SKM-1 (cell line): ENCODE measurements around the gene FRAT2.
"Not testable (repeated sequence)": the region's sequence is repeated elsewhere in the genome, so short reads cannot be mapped to it uniquely, and the experiment has no call there.

Experiments used
- DNase-seq: peaks from one replicate; lab custom pipeline; 2025; ENCODE audit not compliant: unreplicated experiment; lab: John Stamatoyannopoulos, UW

The FRAT2 gene

GRCh38 chr10:97356918-97357317 is 22.4 kb upstream of the FRAT2 start:
- no peak for DNase-seq

DNA sequence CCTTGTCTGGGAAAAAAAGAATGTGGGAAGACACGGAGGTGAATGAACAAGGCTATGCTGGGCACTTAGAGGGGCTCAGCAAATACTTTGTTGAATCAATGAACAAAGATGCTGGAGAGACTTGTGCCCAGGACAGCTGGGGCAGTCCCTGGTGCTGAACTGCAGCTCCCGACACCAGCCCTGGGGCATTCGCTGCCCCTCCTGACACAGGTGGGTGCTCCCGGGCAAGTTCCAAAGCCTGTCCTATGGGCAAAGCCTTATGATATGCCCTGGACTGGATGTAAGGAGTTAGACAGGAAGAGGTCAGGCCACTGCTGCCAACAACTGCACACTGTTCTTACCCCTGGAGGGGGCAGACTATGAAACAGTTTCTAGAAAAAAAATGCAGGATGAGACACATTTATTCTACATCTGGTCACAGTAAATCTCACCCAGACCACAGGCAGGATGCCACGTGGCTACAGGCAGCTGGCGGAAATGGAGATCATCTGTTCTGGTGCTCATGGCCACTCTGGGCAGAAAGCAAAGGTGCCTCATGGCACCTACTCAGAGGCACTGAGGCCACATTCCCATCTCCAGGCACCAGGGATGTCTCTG is 21.9 kb upstream of the FRAT2 start:
- no peak for DNase-seq

DNA sequence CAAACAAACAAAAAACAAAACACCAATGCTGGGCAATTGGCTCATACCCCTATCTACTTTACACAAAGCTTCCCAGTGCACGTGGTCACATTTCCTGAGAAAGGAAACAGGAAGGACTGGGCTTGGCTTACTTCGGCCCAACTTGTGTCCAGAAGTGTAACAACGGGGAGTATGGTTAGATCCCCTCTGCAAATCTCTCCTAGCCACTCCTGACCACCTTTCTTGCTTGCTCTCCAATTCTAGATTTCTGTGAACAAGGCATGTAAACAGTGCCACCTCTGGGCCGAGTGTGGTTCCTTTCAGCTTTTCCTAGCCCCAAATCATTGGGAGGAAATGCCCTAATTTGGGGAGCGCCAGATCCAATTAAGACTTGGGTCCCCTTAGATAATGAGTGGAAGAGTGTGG is 21.0 kb upstream of the FRAT2 start:
- DNase-seq = no peak

DNA sequence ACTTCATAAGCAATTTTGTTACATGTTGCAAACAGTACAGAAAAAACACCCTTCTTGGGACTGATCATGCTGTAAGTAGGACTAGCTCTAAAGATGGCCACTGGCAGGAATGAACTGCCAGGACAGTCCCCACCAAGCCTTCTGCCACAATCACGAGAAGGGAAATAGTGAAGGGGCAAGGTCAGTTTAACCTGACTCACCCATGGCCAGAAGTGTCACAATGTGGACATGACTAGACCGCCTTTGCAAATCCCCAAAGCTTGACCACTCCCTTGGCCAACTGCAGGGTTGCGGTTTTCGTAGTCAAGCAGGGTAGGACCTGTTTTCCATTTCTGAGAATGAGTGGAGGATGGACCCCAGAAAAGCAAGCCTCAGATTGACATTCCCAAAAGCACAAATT is 19.4 kb upstream of the FRAT2 start:
- DNase-seq = peak; percentile 53

DNA sequence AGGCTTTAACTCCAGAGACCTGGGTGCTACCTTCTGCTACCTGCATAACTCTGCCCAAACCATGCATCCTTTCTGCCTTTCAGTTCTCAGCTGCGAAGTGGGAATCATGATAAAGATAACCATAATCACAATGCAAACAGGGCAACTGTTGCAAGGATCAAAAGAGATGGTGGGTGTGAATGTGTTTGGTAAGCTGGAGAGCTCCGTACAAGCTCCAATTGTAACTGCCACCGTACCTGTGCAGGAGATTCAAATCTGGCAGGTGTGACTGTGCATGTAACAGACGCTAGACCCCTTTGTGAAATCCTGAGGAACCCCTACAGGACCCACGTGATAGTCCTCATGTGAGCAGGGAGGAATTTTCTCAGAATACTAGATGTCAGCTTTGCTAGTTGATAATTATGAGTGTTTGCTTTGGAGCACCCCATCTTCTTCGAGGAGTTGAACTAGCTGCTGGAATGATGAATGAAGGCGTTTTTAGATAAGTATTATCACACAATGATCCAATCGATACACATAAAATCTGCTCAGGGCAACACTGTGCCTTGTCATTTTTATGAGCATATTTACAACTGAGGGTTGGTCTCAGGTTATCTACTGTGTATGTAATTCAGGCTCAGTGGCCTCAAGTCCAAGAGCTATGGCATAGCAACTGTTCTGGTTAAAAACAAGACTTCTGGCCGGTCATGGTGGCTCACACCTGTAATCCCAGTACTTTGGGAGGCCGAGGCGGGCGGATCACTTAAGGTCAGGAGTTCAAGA is 15.4 kb upstream of the FRAT2 start:
- no peak for DNase-seq

DNA sequence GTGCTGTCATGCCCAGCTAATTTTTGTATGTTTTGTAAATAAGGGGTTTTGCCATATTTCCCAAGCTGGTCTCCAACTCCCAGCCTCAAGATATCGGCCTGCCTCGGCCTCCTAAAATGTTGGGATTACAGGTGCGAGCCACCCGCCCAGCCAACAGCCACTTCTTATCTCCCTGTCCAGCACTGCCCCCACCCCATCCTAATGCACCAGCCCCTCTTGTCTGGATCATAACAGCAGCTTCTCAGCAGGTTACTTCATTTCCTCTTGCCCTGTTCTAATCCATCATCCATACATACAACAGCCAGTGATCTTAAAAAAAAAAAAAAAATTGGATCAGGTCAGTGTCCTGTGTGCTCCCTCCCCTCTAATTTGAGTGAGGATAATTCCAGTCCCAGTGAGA is 12.8 kb upstream of the FRAT2 start:
- no peak for DNase-seq

- not testable (repeated sequence) for DNase-seq
Measured at GRCh38 chr10:97343664-97344063, 9.1 kb upstream of the FRAT2 start.

DNA sequence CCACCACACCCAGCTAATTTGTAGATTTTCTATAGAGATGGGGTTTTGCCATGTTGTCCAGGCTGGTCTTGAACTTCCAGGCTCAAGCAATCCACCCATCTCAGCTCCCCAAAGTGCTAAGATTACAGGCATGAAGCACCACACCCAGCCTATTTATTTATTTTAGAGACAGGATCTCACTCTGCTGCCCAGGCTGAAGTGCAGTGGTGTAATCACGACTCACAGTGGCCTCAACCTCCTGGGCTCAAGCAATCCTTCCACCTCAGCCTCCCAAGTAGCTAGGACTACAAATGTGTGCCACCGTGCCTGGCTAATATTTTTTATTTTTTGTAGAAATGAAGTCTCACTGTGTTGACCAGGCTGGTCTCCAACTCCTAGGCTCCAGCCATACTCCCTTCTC is 6.9 kb upstream of the FRAT2 start:
- no peak for DNase-seq

GRCh38 chr10:97338041-97338440 is 3.5 kb upstream of the FRAT2 start:
- DNase-seq = no peak

DNA sequence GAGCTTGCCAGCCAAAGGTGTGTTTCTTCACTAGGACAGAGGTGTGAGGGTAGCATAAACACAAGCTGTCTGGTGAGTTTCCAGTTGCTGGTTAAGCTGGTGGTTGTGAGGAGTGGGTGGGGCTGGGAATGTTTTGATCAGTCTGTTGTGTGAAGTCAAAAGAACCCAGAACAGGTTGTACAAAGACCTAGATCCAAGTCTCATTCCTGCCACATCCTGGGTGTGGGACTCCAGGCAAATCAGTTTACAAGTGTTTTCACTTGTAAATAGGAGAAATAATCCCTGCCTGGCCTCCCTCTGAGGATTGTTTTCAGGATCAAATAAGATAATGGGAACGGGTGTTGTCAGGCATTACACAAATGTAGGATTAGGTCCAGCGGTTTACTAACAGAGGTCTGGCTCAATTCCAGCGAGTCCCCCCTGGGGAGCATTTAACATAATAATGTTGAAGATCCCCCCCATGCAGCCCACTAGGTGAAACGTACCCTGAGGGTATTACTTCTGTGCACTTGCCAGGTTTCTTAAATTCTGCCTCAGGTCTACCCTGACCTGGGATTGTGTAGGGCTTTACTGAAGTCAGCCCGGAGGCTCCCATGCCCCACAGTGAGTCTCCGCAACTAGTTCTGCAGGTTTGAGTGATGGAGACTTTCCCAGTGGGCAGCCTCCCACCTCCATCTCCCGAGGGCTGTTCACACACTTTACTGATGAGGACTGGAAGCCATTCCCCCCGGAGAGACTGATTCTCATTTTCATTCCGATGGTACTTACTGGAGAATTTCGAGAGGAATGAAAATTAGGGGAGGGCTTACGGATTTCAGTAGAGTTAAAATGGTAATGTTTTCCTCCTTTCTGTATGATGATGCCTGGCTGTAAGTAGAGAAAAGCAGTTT is 2.7 kb upstream of the FRAT2 start:
- DNase-seq = no peak

DNA sequence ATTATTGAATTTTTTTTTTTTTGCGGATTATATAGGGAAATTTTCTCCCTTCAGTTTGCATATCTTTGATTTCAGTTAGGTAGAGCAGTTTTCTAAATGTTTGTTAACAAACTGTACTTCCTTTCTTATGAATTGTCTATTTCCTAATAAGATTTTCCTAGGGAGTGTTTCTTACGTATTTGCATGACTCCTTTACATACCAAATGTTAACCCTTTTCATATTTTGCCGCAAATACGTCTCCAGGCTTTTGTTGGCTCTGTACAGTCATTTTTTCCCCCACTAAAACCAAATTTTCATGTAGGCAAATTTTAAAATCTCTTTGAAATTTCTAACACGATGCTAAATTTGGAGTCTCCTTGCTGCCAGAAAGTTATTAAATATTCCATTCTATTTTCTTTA is 1.9 kb upstream of the FRAT2 start:
- DNase-seq = no peak

DNA sequence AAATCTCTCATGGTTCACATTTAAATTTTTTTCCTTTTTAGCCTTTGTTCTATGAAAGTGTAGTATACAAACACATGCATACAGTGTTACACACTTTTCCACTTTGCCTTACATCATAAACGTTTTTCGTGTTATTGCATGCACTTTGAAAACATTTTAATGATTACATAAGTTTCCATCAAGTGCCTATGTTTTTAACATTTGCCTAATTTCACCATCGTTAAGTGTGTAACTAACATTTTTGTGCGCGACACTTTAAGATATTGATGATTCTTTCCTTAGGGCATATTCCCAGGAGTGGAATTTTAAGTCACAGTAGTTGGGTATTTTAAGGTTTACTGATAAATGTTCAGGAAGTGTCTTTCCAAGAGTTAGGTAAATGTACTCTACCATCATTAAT is 1.5 kb upstream of the FRAT2 start:
- no peak for DNase-seq

GRCh38 chr10:97335188-97335619 is 675 bp upstream of the FRAT2 start:
- DNase-seq = no peak

GRCh38 chr10:97333601-97334369 is 744 bp downstream of the FRAT2 start:
- peak; percentile 9 for DNase-seq

- DNase-seq = no peak
Measured at GRCh38 chr10:97333351-97333600, 1.3 kb downstream of the FRAT2 start.

DNA sequence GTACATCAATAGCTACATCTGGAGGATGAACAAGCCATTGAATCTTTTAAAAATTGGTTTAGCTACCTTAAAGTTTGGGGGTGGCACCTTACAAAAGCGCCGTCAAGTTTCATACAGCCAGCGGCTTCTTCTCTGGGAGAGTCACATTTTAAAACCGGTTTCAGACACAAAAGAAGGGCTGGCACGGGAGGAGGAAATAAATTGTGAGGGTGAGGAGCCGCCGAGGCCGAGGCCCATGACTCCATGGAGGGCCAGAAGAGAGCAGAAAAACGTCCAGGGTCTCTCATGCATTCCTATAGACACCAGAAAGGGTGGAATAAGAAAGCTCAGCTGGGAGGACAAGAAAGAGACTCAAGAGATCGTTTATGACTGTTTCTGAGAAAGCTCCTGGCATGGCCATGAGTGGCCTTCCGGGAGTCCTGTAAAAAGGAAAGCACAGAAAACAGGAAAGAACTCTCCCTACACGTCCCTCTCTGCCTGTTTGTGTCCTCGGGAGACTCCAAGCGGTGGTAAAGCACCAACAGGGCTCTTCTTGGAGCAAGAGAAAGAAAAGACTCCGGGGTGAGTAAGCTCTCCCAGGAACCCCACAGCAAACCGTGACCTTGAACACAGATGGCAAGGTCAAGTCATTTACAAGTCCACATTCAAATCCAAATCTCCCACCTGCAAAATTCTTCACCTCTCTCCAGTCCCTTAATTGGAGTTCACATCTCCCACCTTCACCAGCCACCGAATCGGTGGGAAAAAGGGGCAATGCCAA is 1.8 kb downstream of the FRAT2 start:
- DNase-seq = no peak

DNA sequence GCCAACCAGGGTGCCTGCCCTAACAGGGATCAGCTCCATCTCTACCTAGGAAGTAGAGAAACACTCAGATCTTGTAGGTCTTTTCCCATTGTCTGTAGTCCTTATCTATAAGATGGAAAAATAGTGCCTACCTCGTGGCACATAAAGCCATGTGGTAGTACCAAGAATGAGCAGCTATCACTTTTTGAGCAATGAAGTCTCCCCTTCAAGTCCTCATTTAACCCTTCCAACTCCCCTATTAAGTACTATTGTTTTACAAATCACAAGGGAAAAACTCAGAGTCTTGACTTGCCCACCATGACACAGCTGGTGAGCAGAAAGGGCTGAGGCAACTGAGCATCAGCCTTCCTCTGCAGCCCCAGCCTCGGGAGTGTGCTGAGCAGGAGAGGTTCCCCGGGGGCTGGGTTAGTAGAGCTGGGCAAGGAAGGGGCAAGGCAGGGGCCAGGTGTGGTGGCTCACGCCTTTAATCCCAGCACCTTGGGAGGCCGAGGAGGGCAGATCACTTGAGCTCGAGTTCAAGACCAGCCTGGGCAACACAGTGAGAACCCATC is 3.3 kb downstream of the FRAT2 start:
- DNase-seq = no peak

DNA sequence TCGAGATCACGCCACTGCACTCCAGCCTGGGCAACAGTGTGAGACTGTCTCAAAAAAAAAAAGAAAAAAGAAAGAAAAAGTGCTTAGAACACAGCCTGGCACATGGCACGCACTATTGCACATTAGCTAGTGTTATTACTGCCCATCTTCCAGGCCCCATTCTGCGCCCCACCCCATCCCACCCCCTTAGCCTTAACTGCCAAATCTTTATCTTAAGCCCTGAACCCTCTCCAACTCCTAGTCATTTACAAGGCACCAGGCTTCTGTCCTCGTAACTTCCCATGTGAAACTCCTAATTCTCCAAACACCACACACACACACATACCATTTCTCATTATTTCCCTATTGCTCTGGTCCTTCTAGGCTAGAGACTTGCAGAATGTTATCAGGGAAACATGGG is 4.8 kb downstream of the FRAT2 start:
- DNase-seq = no peak

- no peak for DNase-seq
Measured at GRCh38 chr10:97328646-97329453, 5.7 kb downstream of the FRAT2 start.
